Vagina (tissue), 2 donors: Measurements from ENCODE around the gene IQSEC2.

ENCODE experiments used
- POLR2A ChIP-seq, 2 donors: fragments of 450-650 bp; IDR thresholded peaks; one replicate each; pipeline ENCODE4 v1.6.1; 2017; ENCODE audit warnings: antibody characterized with exemption in 2 of 2, mild to moderate bottlenecking in 2 of 2, moderate library complexity in 2 of 2
- TF ChIP-seq, protein P1 (sequence below), 3 experiments: fragments of 450-650 bp in 2 of 3; fragments of 200-600 bp in 1 of 3; sonication (generic) in 1 of 3; IDR thresholded peaks; one replicate each; pipeline ENCODE4 v1.5.1; 2017 to 2019; ENCODE audit warnings: antibody characterized with exemption in 3 of 3, mild to moderate bottlenecking in 2 of 3, moderate library complexity in 2 of 3

DNA sequence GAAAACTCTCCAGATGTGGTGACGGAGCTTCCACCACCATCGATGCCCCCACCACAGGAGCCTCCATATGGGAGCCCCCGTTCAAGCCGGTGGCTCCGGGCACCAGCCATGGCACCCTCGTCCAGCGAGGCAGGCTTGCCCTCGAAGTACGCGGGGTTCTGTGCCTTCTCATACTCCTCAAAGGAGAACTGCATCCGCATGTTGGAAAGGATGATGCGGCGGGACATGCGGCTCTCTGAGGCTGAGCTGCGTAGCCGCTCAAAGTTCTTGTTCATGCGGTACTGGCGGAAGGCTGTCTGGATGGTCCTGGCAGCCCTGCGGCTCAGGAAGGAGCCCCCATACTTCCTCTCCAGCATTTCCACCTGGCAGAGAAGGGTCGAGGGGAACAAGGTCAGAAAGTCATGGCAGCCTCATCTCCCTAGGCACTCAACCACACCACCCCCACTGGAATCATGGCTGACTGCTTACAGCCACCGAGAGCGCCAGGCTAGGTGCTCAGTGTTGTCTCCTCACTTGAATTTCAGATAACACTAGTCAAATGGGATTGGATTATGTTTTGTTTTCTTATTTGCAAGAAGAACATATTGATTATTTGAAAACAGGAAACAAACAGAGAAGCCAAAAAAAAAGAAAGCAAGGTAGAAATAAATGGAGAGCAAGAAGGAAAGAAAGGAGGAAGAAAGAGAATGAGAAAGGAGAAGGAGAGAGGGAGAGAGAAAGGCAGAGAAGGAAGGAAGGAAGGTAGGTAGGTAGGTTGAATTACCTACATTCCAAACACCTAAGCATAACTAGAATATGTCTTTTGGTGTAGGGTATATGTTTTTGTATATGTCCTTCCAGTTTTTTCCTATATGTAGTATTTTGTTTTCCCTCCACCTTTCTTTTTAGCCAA lies 26.6 kb downstream of the IQSEC2 start:
- TF ChIP-seq, protein P1, sequence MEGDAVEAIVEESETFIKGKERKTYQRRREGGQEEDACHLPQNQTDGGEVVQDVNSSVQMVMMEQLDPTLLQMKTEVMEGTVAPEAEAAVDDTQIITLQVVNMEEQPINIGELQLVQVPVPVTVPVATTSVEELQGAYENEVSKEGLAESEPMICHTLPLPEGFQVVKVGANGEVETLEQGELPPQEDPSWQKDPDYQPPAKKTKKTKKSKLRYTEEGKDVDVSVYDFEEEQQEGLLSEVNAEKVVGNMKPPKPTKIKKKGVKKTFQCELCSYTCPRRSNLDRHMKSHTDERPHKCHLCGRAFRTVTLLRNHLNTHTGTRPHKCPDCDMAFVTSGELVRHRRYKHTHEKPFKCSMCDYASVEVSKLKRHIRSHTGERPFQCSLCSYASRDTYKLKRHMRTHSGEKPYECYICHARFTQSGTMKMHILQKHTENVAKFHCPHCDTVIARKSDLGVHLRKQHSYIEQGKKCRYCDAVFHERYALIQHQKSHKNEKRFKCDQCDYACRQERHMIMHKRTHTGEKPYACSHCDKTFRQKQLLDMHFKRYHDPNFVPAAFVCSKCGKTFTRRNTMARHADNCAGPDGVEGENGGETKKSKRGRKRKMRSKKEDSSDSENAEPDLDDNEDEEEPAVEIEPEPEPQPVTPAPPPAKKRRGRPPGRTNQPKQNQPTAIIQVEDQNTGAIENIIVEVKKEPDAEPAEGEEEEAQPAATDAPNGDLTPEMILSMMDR (IDR thresholded peaks at IDR 0.05) = no peak
- no peak for TF ChIP-seq POLR2A (IDR thresholded peaks at IDR 0.05)
